Measurements from ENCODE around the gene PCED1A. TPM values are rescaled to one million over a fixed set of nuclear protein-coding genes. Genes with fewer than 3 reads are reported as not detected.
"Not testable (repeated sequence)": the region's sequence is repeated elsewhere in the genome, so short reads cannot be mapped to it uniquely, and the experiment has no call there.

PCED1A gene
- total and polyA plus RNA-seq, 8 donors = 12.1 to 110 (median 15.6) TPM

GRCh38 chr20:2835331-2835796 is 5.1 kb downstream of the PCED1A start:
- Histone ChIP-seq H3K9me3 (no peaks in the 10 kb centered on the region), H3K4me3 (no peak overlapping the region), H3K27ac (no peak overlapping the region), H3K4me1 (peaks cover 0 to 6% (median 2%) of the 10 kb centered on the region in 3 donors), H3K27me3 (no peaks in the 10 kb centered on the region), H3K36me3 (no peaks in the 10 kb centered on the region)
- intact Hi-C loops (cut with DNase I) = no loop called here
- no peak for TF ChIP-seq CTCF (IDR thresholded peaks at IDR 0.05)
- DNase-seq (no peak), ATAC-seq (no peak), FAIRE-seq (no peak)
- 87 to 91% methylated on average over 6 of the region's 6 CpGs for WGBS, 2 donors

GRCh38 chr20:2834401-2835110 is 5.9 kb downstream of the PCED1A start:
- Histone ChIP-seq H3K4me1 (peaks cover 0 to under 1% (median 0%) of the 10 kb centered on the region in 3 donors), H3K36me3 (no peaks in the 10 kb centered on the region), H3K27ac (no peak overlapping the region), H3K27me3 (no peaks in the 10 kb centered on the region), H3K4me3 (no peak overlapping the region), H3K9me3 (no peaks in the 10 kb centered on the region)
- intact Hi-C loops (cut with DNase I) = no loop called here
- FAIRE-seq (no peak), ATAC-seq (no peak), DNase-seq (no peak)
- WGBS, 2 donors = 87 to 94% methylated on average over 14 of the region's 14 CpGs
- TF ChIP-seq CTCF (IDR thresholded peaks at IDR 0.05) = no peak

- Histone ChIP-seq H3K4me1 (no peaks in the 10 kb centered on the region), H3K9me3 (no peaks in the 10 kb centered on the region), H3K4me3 (no peak overlapping the region), H3K36me3 (no peaks in the 10 kb centered on the region), H3K27ac (no peak overlapping the region), H3K27me3 (no peaks in the 10 kb centered on the region)
- 71 to 82% methylated on average over 1 of the region's 1 CpG for WGBS, 2 donors
- TF ChIP-seq CTCF (IDR thresholded peaks at IDR 0.05) = no peak
- no peak for FAIRE-seq
- no peak for ATAC-seq
- intact Hi-C loops (cut with DNase I) = no loop called here
- DNase-seq = no peak
These were observed 6.7 kb downstream of the PCED1A start for GRCh38 chr20:2833761-2834160.

GRCh38 chr20:2831206-2831605 is 9.2 kb downstream of the PCED1A start:
- H3K9me3 ChIP-seq; FAIRE-seq; ATAC-seq; H3K36me3 ChIP-seq; H3K4me3 ChIP-seq; H3K4me1 ChIP-seq; H3K27ac ChIP-seq; DNase-seq; intact Hi-C loops (cut with DNase I): not testable (repeated sequence)
- 72 to 80% methylated on average over 7 of the region's 7 CpGs for WGBS, 2 donors
- H3K27me3 ChIP-seq = peaks cover 0 to 12% (median 3%) of the 10 kb centered on the region in 4 donors

- FAIRE-seq (no peak), ATAC-seq (no peak), DNase-seq (no peak)
- no peak overlapping the region for H3K4me3 ChIP-seq
- H3K36me3 ChIP-seq = no peaks in the 10 kb centered on the region
- intact Hi-C loops (cut with DNase I) = no loop called here
- H3K4me1 ChIP-seq = no peaks in the 10 kb centered on the region
- no peaks in the 10 kb centered on the region for H3K9me3 ChIP-seq
- H3K27ac ChIP-seq = no peak overlapping the region
- peaks cover 0 to 12% (median 3%) of the 10 kb centered on the region in 4 donors for H3K27me3 ChIP-seq
- TF ChIP-seq CTCF (IDR thresholded peaks at IDR 0.05) = no peak
- WGBS, 2 donors = 51 to 70% methylated on average over 6 of the region's 6 CpGs
These were observed 11.1 kb downstream of the PCED1A start for GRCh38 chr20:2829376-2829775.
